HG03060 (cell line): ENCODE measurements around the gene HSPA4.
A peak's percentile ranks its signal among the peaks of the same experiment; 100 is the strongest.
"Not testable (repeated sequence)": the region's sequence is repeated elsewhere in the genome, so short reads cannot be mapped to it uniquely, and the experiment has no call there.

Source experiments
- ATAC-seq: cut with Tn5 transposase; IDR thresholded peaks from one replicate; pipeline ENCODE4 v1.9.1; 2021; ENCODE audit warnings: low read depth, moderate number of reproducible peaks; ENCODE audit not compliant: unreplicated experiment

Gene HSPA4

DNA sequence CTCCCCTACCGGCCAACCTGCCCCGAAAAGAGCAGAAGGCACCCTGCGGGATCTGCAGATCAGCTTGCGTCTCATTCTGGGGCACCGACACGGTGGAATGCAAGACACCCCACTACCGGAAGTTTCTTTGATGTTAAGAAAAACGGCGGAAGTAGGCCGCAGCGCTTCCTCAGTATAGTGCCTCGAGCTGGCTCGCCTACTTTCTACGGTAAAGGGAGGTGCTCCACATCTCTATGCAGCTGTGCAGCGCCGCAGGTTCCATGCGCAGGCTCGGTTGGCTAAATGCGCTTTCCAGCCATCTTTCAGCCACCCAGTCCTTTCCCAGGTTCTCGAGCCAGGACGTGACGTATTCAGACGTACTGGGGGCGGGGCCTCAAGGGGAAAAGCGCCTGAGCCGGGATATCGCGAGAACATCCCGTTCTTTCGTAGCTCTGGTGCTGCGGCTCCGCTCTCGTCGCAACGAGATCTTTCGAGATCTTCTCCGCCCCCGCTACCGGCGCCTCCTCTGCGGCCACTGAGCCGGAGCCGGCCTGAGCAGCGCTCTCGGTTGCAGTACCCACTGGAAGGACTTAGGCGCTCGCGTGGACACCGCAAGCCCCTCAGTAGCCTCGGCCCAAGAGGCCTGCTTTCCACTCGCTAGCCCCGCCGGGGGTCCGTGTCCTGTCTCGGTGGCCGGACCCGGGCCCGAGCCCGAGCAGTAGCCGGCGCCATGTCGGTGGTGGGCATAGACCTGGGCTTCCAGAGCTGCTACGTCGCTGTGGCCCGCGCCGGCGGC lies at the start of gene HSPA4:
Gene HSPA4, plus strand, starts transcription at position 472 of the 775 bp plus-strand sequence. Its CDS starts 238 bp downstream, at position 710.
- ATAC-seq = peak; percentile 82

DNA sequence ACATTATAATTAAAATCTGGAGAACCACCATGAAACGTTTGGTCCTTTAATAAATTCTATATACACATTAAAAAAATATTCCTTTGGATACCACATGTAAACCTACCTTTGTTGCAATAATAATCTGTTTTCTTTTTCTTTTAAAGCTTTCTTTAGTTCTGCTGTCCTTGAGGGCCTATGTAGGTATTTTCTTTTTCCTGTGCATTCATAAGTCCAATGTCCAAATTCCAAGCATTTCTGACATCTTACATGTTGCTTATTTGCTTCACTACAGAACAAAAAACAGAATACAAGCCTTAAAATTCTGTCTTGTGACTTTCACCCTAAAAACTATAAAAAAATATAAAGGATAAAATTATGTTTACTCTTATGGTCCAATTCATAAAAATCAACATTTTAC lies 45.2 kb upstream of the HSPA4 start:
- ATAC-seq = no peak

DNA sequence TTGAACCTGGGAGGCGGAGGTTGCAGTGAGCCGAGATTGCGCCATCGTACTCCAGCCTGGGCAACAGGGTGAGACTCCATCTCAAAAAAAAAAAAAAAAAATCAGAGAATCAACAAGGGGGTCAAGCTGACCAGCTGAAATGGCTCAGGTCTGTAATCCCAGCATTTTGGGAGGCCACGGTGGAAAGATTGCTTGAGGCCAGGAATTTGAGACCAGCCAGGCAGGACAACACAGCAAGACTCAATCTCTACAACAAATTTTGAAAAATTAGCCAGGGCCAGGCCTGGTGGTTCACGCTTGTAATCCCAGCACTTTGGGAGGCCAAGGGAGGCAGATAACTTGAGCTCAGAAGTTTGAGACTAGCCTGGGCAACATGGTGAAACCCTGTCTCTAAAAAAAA lies 43.4 kb upstream of the HSPA4 start:
- not testable (repeated sequence) for ATAC-seq

DNA sequence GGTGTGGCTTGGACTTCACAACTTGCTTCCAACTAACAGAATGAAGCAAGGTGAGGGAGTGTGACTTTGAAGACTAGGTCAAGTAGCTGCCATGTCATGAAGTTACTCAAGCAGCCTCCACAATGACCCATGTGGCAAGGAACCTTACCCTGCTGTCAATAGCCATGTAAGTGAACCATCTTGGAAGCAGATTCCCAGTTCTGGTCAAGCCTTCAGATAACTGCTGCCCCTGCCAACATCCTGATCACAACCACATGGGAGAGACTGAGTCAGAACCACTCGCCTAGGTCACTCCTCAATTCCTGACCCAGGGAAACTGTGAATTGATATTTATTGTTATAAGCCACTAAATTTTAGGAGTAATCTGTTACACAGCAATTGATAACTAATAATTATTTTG lies 36.3 kb upstream of the HSPA4 start:
- ATAC-seq = no peak

DNA sequence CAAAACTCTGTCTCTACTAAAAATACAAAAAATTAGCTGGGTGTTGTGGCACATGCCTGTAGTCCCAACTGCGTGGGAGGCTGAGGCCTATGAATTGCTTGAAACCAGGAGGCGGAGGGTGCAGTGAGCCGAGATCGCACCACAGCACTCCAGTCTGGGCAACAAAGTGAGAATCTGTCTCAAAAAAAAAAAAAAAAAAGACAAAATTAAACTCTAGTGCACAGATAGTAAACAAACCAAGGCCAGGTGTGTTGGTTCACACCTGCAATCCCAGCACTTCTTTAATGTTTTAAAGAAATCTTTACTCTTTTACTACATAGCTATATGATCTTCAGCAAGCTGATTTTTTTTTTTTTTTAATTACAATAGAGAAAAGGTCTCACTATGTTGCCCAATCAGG lies 33.8 kb upstream of the HSPA4 start:
- no peak for ATAC-seq

DNA sequence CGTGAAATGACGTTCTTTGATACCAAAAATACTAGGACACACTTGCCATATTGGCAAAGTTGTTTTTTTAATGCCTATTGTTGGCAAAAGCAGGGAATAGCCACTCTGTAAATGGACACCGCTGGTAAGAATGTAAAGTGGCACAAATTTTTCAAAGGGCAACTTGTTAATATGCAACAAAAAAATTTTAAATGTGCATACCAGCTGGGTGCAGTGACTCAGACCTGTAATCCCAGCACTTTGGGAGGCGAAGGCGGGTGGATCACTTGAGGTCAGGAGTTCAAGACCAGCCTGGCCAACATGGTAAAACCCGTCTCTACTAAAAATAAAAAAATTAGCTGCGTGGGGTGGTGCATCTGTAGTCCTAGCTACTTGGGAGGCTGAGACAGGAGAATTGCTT lies 32.3 kb upstream of the HSPA4 start:
- not testable (repeated sequence) for ATAC-seq

DNA sequence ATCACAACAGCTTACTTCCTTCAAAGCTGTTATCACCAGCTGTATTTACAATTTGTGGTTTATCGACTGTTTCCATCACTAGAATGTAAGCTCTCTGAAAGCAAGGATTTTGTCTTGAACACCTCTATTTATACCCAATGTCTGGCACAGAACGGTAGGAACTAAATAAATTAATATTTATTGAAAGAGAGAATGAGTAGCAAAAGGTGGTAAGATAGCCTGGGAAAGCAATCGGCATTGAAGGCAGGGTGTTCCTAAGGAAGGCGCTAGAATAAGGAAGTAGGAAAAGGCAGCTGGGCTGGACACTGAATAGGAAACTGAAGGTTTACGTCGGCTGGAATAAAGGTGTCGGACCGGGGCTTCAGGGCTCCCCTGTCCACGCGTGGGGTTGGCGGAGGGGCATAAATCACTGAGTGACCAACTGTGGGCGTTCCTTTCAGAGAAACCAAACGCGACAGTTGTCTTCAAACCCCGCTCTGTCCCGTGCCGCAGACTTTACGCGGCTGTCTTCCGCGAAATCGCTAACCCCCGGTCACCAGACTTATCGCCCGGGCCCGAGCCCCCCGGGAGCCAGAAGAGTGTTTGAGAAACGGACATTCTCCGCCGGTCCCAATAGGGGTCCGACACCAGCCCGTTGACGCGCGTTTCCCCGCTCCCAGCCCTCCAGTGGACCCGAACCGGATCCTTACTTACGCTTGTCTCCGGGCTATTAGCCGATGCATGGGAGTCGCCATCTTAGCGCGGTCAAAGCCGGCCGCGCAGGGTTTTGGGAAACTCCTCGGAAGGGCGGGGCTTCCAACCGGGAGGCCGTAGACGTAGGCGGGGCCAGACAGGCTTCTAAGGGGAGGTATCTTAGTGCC lies 25.8 kb upstream of the HSPA4 start, which contains the start of gene ZCCHC10:
Gene ZCCHC10, minus strand, starts transcription at position 746 of the 860 bp plus-strand sequence. Its CDS starts 12 bp downstream, at position 734.
- ATAC-seq = peak; percentile 83

DNA sequence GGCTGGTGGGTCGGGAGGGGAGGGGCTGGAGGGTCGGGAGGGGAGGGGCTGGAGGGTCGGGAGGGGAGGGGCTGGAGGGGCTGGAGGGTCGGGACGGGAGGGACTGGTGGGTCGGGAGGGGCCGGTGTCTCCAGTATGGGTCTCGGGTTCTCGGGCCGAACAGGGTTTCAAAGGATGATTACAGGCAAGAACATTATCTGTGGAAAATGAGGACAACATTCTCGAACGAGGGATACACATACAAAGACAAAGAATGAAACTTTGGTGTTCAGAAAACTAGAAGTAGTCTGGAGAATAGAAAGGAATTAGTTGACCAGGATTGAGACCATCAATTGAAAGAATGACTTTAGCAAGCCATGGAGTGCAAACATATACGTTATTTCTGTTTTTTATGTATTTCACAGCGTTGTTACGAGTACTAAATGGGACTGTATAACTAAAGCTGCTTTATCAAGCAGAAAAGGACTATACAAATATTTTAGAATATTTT lies 25.1 kb upstream of the HSPA4 start:
- no peak for ATAC-seq

DNA sequence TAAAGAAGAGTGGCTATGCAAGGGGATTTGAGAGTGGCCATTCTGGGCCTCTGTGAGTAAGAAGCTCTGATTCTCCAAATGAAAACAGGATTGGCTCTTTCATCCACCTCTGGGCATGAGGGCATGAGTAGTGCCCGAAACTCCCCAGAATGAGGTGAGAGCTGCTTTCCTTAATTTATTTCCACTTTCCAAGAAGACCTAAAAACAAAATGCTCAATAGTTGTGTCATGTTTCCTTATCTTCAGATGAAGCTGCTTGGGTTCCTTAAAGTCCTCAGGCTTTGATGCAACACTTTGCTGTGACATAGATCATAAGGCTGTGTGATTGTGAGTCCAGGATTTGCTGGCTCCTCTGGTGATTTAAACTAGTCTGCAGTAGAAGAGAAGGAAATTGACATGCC lies 22.4 kb upstream of the HSPA4 start:
- ATAC-seq = no peak

DNA sequence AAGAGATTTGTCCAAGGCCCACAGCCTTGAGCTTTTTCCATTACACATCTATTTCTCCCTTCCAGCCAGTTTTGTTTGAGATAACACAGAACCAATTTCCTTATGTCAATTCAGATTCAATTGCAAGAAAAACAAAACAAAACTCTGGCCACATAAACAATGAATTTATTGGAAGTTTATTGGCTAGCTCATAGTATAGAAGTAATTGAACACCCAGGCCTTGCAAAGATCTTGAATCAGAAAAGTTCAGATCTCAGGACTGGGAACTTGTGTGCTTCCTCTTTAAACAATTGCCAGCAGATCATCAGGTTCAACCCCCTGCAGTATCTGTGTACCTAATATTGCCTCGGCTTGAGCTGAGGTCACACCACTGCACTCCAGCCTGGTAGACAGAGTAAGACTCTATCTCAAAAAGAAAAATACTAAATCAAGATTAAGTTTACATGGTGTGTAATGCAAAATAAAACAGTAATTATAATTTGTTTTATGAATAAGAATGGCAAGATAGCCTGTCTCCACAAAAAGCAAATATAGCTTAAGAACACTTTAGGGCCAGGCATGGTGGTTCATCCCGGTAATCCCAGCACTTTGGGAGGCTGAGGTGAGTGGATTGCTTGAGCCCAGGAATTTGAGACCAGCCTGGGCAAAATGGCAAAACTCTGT lies 21.3 kb upstream of the HSPA4 start:
- no peak for ATAC-seq

DNA sequence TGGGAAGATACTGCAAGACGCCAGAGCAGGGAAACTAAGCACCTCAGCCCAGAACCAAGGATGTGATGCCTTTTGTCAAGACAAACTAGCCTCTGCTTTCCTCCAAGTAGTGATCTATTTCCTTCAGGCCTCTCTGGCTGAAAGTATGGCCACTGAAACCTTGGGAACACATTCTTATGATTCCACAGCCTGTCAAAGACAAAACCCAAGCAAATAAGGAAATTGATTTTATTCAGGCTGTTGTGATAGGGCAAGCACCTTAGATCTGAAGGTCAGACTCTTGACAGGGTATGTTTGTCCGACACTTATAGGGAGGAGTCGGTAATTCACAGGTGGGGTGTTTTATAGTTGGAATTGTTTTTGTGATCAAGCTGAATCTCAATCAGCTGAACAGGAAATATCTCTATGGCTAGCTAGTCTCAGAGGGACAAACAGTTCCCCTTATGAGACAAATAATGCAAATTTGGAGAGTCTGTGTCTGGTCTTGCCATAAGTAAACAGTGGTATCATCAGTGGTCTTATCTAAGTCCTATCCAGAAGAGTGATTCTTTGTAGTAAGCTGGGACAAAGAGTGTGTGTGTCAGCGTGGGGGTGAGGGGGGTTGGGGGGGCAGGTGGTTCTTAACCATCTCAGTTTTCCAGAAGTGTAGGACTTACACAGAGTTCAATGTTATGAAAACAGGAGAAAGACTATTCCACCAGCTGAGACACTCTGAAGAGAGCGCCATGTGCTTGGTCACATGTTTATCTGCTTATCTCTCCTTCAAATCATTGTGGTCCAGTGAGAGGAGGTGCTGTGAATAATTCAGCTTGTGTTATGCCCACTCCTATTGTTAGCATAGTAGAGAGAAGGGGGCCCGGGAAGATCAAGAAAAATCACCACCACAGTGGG lies 18.7 kb upstream of the HSPA4 start:
- no peak for ATAC-seq

DNA sequence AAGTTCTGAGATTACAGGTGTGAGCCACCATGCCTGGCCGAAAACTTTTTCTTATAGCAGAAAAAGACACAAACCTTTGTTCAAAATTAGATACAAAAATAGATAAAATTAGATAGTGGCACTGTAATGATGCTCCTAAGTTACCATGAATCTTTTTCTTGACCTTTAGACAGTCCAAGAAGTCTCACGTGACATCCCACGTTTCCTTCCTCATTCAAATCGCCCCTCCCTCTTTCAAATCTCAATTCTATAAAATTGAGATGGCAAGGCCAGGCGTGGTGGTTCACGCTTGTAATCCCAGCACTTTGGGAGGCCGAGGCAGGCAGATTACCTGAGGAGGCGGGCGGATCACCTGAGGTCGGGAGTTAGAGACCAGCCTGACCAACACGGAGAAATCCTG lies 17.7 kb upstream of the HSPA4 start:
- ATAC-seq = no peak

DNA sequence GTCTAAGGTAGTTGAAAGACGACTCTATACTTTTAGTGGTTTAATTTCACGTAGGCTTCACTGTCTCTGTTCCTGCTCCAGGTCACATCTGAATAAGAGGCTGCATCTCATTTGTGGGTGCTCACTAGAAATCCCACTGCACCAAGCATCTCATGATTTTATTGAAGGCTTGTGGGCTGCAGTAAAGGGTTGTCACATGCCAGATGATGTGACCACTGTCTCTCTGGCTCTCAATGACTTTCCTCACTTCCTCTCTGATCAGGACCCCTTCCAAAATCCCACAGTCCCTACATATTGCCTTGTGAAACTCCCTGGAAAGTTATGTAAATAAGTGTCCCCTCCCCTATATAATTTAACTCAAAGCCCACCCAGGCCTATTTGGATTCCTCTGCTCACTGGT lies 16.6 kb upstream of the HSPA4 start:
- ATAC-seq = no peak

DNA sequence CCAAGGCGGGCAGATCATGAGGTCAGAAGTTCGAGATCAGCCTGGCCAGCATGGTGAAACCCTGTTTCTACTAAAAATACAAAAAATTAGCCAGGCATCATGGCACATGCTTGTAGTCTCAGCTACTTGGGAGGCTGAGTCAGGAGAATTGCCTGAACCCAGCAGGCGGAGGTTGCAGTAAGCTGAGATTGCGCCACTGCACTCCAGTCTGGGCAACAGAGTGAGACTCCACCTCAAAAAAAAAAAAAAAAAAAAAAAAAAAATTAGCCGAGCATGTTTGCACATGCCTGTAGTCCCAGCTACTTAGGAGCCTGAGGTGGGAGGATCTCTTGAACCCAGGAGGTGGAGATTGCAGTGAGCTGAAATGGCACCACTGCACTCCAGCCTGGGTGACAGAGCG lies 15.1 kb upstream of the HSPA4 start:
- not testable (repeated sequence) for ATAC-seq

DNA sequence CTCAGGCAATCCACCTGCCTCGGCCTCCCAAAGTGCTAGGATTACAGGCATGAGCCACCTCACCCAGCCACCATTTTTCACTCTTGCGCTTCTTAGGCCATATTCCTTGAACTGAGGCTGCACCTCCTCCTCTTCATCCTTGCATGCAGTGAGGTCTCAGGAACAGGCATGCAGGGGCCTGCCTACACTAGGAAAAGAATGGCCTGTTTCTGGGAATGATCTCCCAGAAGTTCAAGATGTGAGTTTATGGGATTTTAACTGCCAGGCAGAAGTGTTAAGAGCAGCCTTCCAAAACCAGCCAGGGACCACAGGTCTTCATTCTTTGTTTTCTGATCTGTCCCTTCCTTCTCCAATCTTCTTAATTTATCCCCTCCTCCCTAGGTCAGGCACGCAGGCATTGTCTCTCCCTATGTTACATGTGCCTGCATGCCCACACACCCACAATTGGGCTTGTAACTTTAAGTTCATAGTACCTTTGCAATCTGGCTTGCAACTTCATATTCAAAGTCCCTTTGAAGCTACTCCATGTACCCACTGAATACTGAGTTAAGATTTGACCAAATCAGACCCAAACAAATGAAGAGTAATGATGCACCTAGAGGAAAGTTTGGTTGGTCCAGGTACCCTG lies 10.5 kb upstream of the HSPA4 start:
- ATAC-seq = no peak

DNA sequence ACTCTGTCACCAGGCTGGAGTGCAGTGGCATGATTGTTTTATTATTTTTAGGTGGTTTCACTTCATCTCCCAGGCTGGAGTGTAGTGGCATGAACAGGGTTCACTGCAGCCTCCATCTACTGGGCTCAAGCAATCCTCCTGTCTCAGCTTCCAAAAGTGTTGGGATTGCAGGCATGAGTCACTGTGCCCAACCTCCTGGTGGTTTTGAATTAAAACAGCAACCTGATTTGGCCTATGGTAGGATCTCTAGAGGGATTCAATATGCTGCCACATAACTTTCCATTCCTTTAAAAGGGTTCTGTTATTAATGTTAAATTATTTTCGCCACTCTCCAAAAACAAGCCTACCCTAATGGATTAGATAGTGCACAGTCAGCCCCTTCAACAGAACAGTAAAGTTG lies 9.9 kb upstream of the HSPA4 start:
- no peak for ATAC-seq

DNA sequence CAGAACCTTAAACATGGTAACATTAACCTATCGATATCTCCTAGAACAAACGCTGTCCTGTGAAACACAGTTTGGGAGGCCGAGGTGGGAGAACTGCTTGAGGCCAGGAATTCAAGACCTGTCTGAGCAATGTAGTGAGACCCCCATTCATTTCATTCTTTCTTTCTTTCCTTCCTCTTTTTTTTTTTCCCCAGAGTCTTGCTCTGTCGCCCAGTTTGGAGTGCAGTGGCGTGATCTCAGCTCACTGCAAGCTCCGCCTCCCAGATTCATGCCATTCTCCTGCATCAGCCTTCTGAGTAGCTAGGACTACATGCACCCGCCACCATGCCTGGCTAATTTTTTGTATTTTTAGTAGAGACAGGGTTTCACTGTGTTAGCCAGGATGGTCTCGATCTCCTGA lies 5.3 kb upstream of the HSPA4 start:
- not testable (repeated sequence) for ATAC-seq

DNA sequence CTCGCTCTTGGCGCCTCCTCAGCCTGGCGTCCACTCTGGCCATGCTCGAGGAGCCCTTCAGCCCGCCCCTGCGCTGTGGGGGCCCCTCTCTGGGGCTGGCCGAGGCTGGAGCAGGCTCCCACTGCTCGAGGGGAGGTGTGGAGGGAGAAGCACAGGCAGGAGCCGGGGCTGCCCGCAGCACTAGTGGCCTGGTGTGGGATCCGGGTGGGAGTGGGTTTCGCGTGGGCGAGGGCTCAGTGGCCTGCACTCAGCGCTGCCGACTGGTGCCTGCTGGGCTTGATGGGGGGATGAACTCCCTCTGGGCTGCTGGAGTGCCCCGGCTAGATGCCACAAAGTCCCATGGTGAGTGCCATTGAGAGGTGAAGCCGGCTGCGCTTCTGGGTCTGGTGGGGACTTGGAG lies 4.4 kb upstream of the HSPA4 start:
- ATAC-seq = no peak

DNA sequence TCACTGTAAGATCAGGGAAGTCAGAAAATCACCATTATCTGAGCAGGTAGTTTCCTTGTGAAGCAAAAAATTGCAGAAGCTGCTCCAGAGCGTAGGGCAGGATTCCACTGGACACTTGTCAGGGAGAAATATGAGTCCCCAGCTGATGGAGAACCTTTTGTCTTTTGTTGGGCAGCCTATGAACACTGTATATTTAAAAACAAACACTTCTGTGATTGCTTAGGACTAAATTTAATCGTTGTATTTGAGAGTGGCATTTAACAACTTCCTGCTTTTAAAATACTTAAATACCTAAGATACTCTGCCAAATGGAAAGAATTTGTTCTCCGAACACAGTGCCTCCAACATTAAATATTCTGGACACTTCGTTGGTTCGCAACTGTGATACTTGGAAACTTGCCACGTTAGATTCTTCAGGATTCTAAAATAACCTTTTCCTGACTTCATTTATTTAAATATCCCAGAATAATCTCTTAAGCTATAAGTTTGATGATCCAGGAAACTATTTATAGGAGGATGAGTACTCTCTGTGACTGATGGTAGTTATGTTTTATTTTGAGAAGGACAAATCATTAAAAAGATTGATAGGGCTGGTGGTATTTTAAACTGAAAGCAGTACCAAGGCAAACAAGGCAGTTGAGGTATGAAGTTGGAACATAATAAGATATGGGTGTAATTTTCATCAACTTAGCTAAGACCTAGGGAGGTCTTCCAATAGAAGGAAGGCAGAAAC lies 2.7 kb upstream of the HSPA4 start:
- no peak for ATAC-seq
